HG02885 (cell line): ENCODE results near the gene TMPRSS4.

ENCODE experiments used
- ATAC-seq: cut with Tn5 transposase; IDR thresholded peaks from one replicate; pipeline ENCODE4 v1.9.1; 2021; ENCODE audit warnings: mild to moderate bottlenecking; ENCODE audit not compliant: unreplicated experiment, poor library complexity

The TMPRSS4 gene

DNA sequence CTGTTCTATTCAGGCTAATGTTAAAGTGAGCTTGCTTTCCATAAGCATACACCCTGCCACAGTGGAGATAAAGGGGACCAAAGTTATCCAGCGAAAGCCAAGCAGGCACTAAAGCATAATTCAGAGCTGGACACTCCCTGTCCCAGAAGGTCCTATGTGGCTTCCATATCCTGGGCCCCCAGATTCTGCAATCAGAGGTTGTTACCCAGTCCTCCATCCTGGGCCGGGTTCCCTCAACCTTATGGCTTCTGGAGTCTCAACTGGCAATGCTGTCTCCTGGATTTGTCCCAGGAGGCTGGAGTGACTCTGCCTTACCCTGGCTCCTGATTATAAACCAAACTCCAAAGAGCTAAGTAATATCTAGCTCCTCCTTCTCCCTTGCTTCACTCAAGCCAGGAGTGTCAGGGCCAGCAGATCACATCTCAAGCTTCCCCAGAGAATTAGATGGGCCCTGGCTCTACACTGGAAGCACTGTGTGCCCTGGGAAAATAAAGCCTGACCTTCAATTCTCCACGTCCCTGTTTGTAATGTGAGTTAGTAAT is 23.9 kb downstream of the TMPRSS4 start:
- ATAC-seq = no peak

- ATAC-seq = no peak
Measured at GRCh38 chr11:118102721-118103261, 25.9 kb downstream of the TMPRSS4 start.

GRCh38 chr11:118104491-118104890 is 27.6 kb downstream of the TMPRSS4 start:
- no peak for ATAC-seq

GRCh38 chr11:118105657-118106305 is 28.9 kb downstream of the TMPRSS4 start:
- ATAC-seq = no peak

DNA sequence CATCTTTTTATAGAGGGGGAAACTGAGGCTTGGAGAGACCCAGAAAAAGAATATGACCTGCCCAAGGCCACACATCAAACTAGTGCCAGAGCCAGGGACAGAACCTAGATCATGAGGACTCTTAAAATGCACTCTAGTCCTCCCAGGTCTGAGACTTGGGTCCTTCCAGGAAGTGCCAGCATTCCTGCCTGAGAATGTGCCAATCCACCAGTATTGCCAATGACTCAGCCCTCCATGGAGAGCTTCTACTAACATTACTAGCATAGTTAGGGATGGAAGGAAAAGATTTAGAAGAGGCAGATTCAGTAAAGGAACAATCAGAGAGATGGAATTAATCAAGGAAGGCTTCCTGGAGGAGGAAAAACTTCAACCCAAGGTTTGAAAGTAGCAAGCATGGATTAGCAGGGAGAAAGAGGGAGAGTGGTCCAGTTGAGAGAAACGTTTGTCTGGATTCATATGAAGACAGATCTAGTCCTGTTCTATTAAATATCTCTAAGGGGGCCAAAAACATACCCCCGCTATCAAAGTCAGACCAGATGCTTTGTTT is 30.0 kb downstream of the TMPRSS4 start:
- ATAC-seq = no peak

DNA sequence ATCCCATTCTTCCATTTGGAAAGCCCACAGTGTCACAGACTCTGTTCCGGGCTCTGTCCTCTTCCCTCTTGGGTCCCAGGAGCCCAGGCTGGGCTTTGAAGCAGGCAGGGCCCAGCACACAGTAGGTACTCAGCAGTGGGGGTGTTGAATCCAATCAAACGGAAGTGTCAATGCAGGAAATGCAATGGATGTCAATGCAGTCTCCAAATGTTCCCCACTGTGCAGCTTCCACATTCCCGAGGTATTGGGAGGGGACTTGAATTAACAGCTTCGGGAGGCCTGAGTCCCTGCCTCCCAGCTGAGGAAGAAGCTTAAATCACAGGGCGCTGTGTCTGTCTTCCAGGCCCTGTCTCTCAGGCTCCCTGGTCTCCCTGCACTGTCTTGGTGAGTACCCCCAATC is 31.6 kb downstream of the TMPRSS4 start:
- no peak for ATAC-seq

- no peak for ATAC-seq
Measured at GRCh38 chr11:118109231-118109630, 32.4 kb downstream of the TMPRSS4 start.

DNA sequence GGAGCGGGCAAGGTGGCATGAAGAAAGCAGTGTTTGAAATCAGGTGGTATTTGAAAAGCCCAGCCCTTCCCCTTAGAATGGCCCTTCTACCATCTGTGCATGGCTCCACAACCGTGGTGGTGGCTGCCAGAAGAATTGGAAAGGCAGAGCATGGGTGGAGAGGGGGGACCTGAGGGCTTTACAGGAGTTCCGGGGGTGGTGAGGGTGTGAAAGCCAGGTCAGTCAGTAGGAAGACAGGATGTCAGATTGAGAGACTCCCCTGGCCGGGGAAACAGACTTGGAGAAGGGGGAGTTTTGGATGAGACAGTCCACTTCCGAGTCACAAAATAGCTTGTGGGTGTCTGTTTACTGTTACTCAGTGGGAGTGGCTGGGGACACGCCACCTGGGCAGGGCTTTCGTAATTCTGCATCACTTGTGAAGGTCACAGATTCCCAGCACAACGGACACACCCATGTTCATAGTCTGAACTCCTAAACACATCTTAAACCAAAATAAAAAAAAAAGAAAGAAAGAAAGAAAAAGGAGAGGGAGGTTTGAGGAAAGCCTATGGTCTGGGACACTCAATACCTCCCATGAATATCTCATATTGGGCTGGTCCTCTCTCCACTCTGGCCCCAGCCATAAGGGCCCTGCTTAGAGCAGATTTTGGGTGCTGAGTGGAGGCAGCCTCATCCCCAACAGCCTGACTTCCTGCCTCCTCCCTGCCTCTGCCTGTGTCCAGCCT is 34.3 kb downstream of the TMPRSS4 start:
- no peak for ATAC-seq

DNA sequence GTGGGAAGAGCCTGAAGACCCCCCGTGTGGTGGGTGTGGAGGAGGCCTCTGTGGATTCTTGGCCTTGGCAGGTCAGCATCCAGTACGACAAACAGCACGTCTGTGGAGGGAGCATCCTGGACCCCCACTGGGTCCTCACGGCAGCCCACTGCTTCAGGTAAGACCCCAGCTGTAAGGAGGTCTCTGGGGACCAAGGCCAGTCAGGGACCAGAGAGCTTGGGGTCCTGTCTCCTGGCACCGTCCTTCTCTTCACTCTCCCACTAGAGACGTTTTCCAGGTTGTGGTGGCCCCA is 34.8 kb downstream of the TMPRSS4 start:
- no peak for ATAC-seq

- no peak for ATAC-seq
Measured at GRCh38 chr11:118112711-118113430, 36.0 kb downstream of the TMPRSS4 start.

- ATAC-seq = no peak
Measured at GRCh38 chr11:118114266-118114665, 37.4 kb downstream of the TMPRSS4 start.

GRCh38 chr11:118115048-118115447 is 38.2 kb downstream of the TMPRSS4 start:
- ATAC-seq = no peak

DNA sequence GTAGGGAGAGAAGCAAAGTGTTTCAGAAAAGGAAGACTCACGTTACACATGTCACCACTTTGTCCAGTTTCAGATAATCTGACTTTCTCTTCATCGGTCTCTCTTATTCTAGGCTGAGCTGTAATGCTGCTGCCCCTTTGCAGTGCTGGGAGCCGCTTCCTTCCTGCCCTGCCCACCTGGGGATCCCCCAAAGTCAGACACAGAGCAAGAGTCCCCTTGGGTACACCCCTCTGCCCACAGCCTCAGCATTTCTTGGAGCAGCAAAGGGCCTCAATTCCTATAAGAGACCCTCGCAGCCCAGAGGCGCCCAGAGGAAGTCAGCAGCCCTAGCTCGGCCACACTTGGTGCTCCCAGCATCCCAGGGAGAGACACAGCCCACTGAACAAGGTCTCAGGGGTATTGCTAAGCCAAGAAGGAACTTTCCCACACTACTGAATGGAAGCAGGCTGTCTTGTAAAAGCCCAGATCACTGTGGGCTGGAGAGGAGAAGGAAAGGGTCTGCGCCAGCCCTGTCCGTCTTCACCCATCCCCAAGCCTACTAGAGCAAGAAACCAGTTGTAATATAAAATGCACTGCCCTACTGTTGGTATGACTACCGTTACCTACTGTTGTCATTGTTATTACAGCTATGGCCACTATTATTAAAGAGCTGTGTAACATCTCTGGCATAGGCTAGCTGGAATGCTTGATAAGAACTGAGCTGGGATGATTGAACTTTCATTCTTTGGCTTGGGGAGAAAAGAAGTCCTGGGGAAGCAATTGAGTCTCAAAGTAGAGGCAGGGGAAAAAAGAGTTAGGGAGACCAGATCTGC is 41.1 kb downstream of the TMPRSS4 start:
- no peak for ATAC-seq

GRCh38 chr11:118120793-118121192 is 43.9 kb downstream of the TMPRSS4 start:
- ATAC-seq = no peak

DNA sequence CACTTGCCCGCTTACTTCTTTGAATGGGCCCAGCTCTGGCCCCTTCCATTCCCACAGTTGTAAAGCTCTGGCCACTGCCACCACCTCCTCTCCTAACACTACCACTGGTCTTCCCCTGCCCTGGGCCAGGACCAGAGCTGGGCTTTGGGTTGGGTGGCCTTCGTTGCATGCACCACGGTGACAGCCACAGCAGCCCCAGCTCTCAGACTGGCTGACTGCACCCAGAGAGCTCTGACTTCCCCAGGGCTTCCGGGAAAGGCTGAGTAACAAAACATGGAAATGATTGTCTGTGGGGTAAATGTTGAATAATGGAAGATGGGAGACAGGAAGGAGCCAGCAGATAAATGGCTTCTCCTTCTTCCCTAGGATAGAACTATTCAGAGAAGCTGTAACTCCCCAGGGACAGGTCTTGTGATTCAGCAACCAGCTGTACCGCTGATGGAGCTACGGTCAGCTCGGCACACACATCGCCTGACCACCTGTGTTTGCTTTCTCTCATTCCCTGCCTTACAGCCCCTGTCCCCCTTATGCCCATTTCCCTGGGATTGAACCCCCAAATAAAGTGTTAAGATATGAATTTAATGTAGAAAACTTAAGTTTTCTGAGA is 48.2 kb downstream of the TMPRSS4 start:
- no peak for ATAC-seq

- no peak for ATAC-seq
Measured at GRCh38 chr11:118126082-118126838, 49.4 kb downstream of the TMPRSS4 start.

DNA sequence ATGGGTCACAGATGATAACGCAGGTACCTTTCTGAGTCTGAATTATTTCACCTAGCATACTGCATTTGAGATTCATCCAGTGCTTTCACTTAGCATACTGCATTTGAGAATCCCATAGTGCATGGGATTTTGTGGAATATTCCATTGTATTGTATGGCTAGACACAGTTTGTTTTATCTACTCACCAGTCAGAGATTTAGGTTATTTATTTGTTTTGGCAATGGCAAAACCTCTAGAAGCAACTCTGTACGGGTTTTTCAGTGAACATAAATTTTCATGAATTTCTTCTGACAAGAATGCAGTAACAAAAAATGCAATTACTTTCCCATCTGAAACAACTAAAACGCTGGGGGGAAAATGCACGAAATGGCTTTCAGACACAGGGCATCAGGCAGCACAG is 51.4 kb downstream of the TMPRSS4 start:
- ATAC-seq = no peak

GRCh38 chr11:118128721-118129470 is 52.0 kb downstream of the TMPRSS4 start:
- ATAC-seq = no peak
